ENCODE results near the gene ENTPD2.
"Not testable (repeated sequence)": the region's sequence is repeated elsewhere in the genome, so short reads cannot be mapped to it uniquely, and the experiment has no call there.

The ENTPD2 gene

DNA sequence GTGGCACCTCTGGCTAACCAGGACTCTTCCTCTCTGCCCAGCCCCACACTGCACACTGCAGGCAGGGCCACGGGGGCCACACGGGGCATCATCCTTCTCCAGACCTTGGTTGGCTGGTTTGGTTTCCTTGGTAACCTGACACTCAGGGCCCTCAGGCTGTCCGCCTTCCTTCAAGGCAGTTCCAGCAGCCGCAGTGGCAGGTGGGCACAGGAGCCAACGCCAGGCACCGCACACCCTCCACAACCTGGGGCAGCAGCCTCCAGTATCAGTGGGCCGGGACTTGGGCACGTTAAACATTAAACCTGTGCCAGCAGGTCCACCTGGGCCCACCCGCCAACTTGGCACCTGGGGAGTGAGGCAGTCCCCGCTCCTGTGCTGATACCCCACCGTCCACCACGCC lies 9.8 kb downstream of the ENTPD2 start:
- no peak for DNase-seq

- no peak for DNase-seq
These were observed 10.8 kb downstream of the ENTPD2 start for GRCh38 chr9:137042751-137043727.

DNA sequence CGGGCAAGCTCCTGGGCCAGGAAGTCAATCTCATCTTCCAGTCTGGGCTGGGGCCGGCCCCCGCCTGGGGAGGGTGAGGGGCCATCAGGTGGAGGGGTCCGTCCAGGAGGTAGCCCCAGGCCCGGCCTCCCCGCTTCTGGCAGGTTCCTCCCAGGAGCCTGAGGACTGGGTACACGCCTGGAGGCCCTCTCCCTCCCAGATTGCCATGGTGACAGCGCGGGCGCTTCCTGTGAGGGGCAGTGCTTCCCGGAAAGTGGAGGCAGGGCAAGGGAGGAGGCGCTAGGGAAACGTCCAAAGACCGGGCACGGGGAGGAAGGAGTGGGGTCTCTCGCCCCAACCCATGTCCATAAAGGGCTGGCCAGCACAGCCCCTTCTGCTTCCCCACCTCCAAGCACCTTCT lies 12.7 kb downstream of the ENTPD2 start:
- DNase-seq: no peak

GRCh38 chr9:137040568-137040967 lies 13.3 kb downstream of the ENTPD2 start:
- no peak for DNase-seq

GRCh38 chr9:137039611-137040366 lies 14.1 kb downstream of the ENTPD2 start:
- DNase-seq: no peak

- DNase-seq: no peak
These were observed 14.9 kb downstream of the ENTPD2 start for GRCh38 chr9:137038916-137039315.

DNA sequence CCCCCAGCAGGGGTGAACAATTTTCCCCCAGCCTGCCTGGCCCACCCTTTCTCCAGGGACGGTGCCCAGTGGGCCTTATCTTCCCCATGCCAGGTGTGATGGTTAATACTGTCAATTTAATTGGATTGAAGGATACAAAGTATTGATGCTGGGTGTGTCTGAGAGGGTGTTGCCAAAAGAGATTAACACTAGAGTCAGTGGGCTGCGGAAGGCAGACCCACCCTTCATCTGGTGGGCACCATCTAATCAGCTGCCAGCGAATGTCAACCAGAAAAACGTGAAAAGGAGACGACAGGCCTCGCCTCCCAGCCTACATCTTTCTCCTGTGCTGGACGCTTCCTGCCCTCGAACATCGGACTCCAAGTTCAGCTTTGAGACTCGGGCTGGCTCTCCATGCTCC lies 16.4 kb downstream of the ENTPD2 start:
- no peak for DNase-seq

DNA sequence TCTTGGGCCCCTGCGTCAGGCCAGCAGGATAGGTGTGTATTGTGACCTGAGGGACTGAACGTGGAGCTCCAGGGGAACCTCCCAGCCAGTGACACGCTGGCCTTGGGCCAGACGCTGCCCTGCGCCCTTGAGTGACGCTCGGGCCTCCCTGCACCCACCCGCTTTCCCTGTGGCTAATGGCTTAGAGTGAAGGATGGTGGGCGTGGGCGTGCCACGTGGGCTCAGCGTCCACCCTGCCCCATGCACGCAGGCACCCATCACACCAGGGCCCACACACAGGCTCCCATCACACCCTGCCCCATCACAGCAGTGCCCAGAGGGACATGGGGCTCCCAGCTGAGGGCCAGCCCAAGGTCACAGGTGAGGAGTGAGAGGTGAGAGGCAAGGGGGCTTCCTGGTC lies 16.8 kb downstream of the ENTPD2 start:
- DNase-seq: no peak

- DNase-seq: no peak
These were observed 17.9 kb downstream of the ENTPD2 start for GRCh38 chr9:137035937-137036336.

DNA sequence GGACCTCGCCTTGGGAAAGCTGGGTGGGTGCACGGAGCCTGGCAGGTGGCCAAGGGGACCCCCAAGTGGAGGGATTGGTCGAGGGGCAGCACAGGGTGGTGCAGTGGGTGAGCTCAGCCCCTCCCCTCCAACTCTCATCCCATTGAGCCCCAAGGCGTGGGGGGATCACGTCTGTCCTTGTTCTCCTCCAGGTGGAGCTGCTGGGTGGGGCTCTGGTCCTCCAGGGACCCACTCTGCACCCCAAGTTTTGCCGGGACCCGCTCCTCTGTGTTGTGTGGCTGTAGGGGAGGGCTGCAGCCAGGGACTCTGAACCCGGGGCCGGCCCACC lies 18.4 kb downstream of the ENTPD2 start:
- no peak for DNase-seq

DNA sequence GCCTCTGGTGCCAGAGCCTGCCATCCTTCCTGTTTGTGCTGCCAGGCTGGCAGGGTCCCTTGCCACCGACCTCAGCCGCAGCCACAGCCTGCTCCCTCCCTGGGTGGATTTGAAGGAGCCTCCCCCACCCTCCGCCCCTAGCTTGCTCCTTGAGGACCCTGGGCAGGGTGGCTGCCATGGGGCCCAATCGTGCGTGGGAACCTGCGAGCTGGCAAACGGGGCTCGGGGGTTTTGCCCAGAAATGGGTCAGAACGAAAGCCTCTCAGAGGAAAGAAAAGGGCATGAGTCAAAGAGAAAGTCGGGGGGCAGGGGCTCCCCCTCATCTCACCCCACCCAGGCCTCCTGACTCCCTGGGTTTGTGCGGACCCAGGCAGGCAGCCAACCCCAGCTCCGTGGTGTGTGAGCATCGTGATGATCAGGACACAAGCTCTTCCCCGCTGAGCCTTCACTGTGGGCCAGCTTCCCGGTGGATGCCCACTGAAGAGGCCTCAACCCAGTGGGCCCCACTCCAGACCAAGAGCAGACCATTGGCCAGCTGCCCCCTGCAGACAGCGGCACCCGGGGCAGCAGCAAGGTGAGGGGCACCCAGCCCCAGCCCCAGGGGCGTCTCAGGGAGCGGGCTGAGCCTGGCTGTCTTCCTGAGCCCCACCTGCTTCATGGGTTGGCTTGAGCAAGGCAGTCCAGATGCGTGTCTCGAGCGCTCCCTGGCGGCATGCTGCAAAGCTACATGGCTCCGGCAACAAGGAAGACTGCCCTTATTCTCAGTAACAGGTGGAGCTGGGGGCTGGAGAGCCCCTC lies 19.0 kb downstream of the ENTPD2 start:
- DNase-seq: peak; percentile 79

GRCh38 chr9:137034039-137034708 lies 19.7 kb downstream of the ENTPD2 start:
- no peak for DNase-seq

DNA sequence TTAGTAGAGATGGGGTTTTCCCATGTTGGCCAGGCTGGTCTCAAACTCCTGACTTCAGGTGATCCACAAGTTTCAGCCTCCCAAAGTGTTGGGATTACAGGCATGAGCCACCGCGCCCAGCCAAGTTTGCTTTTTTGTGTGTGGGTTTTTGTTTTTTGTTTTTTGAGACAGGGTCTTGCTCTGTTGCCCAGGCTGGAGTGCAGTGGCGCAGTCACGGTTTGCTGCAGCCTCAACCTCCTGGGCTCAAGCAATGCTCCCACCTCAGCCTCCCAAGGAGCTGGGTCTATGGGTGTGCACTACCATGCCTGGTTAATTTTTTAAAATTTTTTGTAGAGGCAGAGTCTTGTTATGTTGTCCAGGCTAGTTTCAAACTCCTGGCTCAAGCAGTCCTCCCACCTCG lies 20.4 kb downstream of the ENTPD2 start:
- DNase-seq: not testable (repeated sequence)

GRCh38 chr9:137032858-137033257 lies 21.0 kb downstream of the ENTPD2 start:
- no peak for DNase-seq

DNA sequence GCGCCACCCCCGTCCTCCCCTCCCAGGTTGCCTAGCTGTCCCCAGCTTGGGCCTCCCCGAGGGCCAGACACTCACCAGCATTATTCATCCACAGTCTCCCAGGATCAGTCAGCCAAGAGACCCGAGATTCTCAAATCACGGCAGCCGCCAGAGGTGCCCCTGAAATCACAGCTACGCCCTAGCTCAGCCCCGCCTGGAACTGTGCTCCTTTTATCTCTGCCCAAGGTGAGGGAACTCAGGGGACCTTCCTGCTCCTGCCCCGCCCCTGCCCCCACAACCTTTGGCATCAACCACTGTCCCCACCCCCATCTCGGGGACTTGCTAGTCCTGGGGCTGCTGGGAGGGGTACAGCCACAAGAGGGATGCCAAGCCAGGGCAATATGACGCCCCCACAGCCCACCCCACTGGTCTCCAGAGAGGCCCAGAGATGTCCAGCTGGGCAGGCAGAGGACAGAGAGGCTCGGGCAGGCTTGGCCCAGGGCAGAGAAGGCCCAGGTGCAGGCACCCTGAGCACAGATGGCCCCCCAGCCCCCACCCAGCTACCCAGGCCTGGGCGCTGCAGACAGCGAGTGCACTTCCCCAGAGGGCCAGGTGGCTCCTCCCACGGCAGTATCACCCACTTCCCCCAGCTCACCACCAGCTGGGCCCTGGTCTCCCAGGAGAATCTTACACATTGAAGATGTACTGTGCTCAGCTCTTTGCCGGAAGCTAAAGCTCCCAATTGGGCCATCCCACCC lies 21.8 kb downstream of the ENTPD2 start, which contains the start of gene FUT7:
Gene FUT7 (minus strand): TSS at position 185 of the 737 bp plus-strand sequence. CDS start 97 bp downstream, at position 88.
- DNase-seq: no peak

DNA sequence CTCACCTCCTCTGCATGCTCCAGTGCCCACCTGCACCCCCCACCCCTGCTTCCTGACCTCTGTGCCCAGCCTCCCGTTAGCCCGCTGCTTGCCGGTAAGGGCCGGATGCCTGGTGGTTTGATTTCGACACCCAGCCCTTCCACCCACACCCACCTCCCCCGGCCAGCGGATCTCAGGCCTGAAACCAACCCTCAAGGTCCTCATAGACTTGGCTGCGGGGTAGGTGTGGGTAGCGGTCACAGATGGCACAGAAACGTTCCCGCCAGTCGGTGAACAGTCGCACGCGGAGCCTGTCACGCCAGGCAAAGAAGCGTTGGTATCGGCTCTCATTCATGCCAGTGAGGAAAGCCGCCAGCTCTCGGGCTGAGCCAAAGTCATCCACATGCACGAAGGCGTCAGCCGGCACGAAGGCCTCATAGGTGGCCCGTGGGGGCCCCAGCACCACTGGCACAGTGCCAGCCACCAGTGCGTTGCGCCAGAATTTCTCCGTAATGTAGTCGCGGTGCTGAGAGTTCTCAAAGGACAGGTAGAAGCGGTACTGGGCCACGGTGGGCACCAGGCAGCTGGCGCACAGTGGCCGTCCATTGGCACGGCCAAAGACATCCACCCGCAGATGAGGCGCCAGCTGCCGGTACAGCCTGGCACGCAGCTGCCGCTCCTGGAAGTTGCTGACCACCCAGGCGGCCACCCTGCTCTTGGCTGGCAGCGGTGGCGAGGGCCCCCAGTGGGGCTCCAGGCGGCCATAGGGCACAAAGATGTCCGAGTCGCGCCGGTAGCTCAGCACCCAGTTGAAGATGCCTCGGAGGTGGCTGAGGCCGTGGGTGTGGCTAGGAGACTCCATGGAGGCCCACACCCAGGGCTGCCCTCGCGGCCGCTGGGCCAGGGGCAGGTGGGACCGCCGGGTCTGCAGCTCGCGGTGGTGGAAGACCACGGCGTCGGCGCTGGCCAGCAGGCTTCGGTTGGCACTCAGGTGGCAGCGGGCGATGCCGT lies 23.0 kb downstream of the ENTPD2 start:
- DNase-seq: no peak

DNA sequence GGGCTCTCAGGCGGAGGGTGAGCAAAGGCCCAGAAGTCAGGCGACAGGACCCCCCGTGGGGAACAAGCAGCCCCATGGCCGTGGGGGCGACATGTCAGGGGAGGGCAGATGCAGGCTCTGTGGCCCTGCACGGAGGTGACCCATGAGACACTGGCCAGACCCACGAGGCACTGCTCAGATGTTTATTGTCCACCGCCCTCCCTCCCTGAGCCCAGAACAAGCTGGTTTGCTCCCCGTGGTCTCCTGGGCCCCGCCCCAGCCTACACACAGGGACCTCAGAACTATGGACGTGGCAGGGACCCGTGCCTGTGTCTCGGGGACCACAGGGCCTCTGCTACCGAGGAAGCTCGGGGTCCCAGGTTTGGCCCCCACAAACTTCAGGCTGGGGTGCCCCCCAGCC lies 23.9 kb downstream of the ENTPD2 start:
- no peak for DNase-seq

DNA sequence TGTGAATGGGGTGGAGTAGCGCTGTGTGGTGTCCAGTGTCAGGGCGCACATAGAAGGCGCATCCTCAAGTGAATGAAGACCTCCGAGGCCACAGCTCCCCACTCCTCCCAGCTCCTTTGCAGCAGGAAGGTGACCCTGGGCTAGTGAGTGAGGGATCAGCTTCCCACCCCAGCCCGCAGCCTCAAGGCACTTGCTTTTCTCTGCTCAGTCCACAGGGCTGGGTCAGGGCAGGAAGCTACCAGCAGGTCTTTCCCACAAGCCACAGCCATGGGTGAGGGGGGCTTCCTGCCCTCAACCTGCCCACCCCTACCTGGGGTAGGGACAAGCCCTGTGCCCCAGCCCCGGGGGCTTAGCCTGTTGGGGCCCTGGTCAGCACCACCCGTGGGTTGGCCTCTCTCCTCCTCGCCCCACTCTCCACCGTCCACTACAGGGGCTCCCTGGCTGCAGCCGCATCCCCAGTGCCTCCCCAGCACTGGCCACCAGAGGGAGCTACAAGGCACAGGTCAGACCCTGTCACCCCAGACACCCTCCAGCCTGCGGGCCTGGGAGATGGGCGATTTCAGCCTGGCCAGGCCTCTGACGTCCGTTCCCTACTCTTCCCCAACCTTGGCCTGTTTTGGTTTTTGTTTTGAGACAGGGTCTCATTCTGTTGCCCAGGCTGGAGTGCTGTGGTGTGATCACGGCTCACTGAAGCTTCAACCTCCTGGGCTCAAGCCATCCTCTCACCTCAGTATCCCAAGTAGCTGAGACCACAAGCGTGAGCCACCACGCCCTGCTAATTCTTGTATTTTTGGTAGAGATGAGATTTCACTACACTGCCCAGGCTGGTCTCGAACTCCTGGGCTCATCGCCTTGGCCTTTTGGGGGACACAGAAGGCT lies 24.6 kb downstream of the ENTPD2 start:
- DNase-seq: peak; percentile 61

DNA sequence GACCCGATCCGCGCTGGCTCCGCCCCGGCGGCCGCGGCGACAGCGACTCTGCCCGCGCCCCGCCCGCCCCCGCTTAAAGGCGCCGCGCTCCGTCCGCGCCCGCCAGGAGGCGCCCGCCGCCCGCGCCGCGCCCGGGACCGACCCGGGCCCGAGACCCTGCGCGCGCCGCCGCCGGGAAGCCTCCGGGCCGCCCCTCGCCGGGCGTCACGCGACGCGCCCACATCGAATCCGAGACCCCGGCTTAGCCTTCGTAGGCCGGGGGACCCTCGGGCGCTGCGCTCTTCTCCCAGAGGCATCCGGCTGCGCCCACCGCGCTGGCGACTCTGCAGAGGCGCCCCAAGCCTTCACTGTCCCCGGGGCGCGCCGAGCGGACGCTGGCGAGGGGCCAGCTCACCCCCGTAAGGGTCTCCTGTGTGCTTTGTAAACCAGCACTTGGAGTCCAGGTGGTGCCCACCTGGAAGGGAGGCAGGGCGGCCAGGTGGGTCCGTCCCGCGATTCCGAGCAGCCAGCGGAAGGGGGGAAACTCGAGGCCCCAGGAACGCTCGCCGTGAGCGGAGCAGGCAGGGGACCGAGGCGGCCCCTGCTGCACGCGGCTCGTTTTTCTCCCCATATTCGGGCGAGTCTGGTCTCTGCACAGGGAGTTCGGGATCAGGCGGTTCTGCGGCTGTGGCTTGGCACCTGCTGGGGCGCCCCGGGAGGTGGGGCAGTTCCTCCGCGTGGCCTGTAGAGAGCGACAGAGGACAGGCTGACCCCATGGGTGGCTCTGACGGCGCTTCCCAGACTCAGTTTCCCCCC lies 25.4 kb downstream of the ENTPD2 start:
- DNase-seq: peak; percentile 45
